ENCODE results near the gene MACIR.

The MACIR gene

GRCh38 chr5:103291606-103292005 lies 33.0 kb downstream of the MACIR start:
- no peak for DNase-seq (ENCODE audit: low read depth)

GRCh38 chr5:103293099-103293498 lies 34.5 kb downstream of the MACIR start:
- DNase-seq (ENCODE audit: low read depth), result no peak

- DNase-seq (ENCODE audit: low read depth), result no peak
Observed at GRCh38 chr5:103293719-103294118, 35.2 kb downstream of the MACIR start.

DNA sequence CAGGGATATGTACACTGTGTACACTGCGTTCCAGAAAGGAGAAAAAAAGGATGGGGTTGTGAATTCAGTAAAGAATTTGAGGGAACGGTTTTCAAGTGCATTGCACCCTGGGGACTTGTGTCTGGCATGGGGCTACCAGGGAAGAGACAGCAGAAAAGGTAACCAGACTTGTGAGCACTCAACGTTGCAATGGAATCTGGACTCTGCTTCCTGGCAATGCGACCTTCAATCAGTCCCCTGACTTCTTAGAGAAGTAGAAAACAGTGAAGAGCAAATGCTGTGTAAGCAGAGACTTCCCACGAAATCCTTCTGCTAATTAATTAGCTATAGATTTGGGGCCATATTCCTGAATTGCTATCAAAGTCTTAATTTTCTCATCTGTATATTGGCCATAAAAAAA lies 36.3 kb downstream of the MACIR start:
- DNase-seq (ENCODE audit: low read depth), result no peak

DNA sequence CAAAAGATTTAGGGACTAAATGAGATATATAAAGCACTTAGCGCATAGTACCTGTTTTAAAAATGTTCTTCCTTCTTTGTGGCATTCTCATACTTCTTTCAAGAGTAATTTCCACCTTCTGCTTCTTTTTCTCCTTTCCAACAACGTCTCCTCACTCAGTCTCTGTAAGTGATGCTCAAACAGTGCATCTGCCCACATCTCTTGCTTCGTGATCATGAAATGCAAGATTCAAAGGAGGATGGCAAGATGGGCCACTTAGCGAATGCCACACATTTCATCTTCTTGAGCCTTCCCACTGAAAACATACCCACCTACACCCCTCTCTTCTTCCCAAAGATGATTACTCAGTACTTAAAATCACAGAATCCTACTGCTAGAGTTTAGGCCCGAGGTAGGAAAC lies 36.9 kb downstream of the MACIR start:
- DNase-seq (ENCODE audit: low read depth), result no peak

- DNase-seq (ENCODE audit: low read depth), result no peak
Observed at GRCh38 chr5:103295871-103296270, 37.3 kb downstream of the MACIR start.

- DNase-seq (ENCODE audit: low read depth), result no peak
Observed at GRCh38 chr5:103298117-103298516, 39.6 kb downstream of the MACIR start.

GRCh38 chr5:103298607-103299188 lies 40.1 kb downstream of the MACIR start:
- DNase-seq (ENCODE audit: low read depth), result no peak

GRCh38 chr5:103305809-103306208 lies 47.2 kb downstream of the MACIR start:
- DNase-seq (ENCODE audit: low read depth), result no peak

DNA sequence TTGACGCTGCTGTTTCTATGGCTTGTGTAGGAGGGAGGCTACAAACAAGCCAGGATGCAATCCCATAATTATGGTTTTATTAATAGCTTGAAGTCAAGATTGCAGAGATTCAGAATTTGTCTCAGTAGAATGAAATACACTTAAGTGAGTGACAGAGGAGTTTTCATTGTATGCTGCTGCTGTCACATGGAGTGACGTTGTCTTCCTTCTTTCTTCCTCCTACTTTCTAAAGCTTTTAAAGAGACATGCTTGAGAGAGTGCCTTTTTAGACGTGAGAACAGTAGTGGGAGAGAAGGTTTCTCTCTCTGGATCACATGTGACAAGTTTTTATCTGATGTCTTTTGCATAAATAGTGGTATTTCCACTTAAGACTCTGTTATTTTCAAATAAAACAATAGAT lies 48.9 kb downstream of the MACIR start:
- DNase-seq (ENCODE audit: low read depth), result no peak

- DNase-seq (ENCODE audit: low read depth), result no peak
Observed at GRCh38 chr5:103308774-103309173, 50.2 kb downstream of the MACIR start.

DNA sequence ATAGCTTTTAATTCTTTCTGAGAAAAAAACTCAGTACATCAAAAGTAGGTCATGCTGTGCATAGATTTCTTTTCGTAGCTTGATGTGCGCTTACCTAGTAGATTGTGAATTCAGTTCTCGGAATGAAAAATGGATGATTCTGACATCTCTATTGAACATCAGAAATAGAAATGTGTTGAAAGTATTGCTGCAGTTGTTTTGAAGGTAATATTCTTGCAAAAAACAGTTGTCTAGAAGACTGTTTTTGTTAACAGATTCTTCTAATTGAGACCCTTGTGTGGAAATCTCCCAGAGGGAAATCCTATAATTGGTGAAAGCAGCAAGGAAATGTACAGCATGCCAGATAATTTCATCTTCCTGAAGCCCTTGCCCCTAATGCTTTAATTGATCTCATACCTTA lies 54.5 kb downstream of the MACIR start:
- no peak for DNase-seq (ENCODE audit: low read depth)

DNA sequence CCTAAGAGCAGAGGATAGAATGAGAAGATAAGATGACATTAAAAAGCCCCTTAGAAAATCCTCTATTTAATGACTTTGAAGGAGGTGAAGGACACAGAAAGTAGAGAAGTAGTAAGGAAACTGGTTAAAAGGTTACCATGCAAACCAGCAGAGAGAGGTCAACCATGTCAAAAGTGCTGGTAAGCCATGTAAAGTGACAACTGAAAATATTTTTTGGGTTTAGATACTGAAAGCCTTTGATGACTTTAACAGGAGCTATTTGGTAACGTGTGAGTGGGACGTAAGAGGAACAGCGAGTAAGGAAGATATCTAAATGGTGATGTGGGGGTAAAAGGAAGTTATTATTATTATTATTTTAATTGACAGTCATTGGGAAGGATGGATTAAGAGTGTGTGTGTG lies 56.9 kb downstream of the MACIR start:
- DNase-seq (ENCODE audit: low read depth), result no peak

- DNase-seq (ENCODE audit: low read depth), result no peak
Observed at GRCh38 chr5:103327451-103327850, 68.9 kb downstream of the MACIR start.

DNA sequence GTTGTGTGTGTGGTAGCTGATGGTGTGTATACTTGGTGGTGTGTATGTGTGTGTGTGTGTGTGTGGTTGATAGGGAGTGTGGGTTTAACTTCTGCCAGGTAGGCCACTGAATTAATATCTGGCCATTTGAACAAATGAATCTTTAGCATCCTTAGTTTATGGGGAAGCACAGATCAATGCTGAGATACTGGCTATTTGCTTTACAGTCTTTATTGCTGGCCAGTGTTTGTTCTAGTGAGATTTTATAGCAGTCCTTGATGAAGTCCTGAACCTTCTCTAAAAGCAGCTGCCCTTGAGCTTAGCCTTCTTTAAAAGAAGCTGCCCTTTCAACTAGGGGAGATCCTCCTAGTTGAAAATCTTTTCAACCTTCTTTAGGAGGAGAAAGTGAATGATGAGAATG lies 69.3 kb downstream of the MACIR start:
- no peak for DNase-seq (ENCODE audit: low read depth)

All from GM04504 (cell line).